Kidney epithelial cell (primary cell): ENCODE measurements around the gene UBASH3A. TPM values are rescaled to one million over a fixed set of nuclear protein-coding genes. Genes with fewer than 3 reads are reported as not detected.
"Not testable (repeated sequence)": the region's sequence is repeated elsewhere in the genome, so short reads cannot be mapped to it uniquely, and the experiment has no call there.

Experiments used
- DNase-seq: peaks from one replicate; pipeline ENCODE4 v3.0.0-alpha.2; 2010; ENCODE audit warnings: low read depth
- H3K27me3 ChIP-seq: 2 replicates; pipeline ENCODE4 v1.6.0; 2011; ENCODE audit warnings: low read length; ENCODE audit not compliant: control insufficient read depth, insufficient read depth
- H3K36me3 ChIP-seq: 2 replicates; pipeline ENCODE4 v1.5.1; 2011; ENCODE audit warnings: low read length; ENCODE audit not compliant: control insufficient read depth, insufficient read depth
- H3K4me3 ChIP-seq: 2 replicates; pipeline ENCODE4 v1.5.1; 2011; ENCODE audit warnings: low read depth, mild to moderate bottlenecking, control low read depth, low read length
- CTCF ChIP-seq: IDR thresholded peaks from 2 replicates; pipeline ENCODE4 v1.5.1; 2011; ENCODE audit warnings: mild to moderate bottlenecking, moderate library complexity, low read length, control low read depth, inconsistent platforms; ENCODE audit not compliant: insufficient read depth, poor library complexity, severe bottlenecking
- total RNA-seq: library from RNA; depleted of rRNA; stranded (reverse); fragments of >200 nt; gene quantifications from 2 replicates; pipeline ENCODE4 v1.2.3, GENCODE V29; 2015

The UBASH3A gene
- total RNA-seq, 1 donor from 2014 or later = not detected

GRCh38 chr21:42405064-42406013, 1.6 kb downstream of the UBASH3A start:
- TF ChIP-seq CTCF = no peak
- DNase-seq = no peak
- Histone ChIP-seq H3K4me3 (no peak overlapping the region), H3K27me3 (no peaks in the 10 kb centered on the region), H3K36me3 (no peaks in the 10 kb centered on the region)

- no peak for TF ChIP-seq CTCF
- DNase-seq = no peak
- no peak overlapping the region for H3K4me3 ChIP-seq
- H3K36me3 ChIP-seq = no peaks in the 10 kb centered on the region
- no peaks in the 10 kb centered on the region for H3K27me3 ChIP-seq
These were observed 2.5 kb downstream of the UBASH3A start for GRCh38 chr21:42406201-42406621.

- Histone ChIP-seq H3K4me3 (no peak overlapping the region), H3K27me3 (no peaks in the 10 kb centered on the region), H3K36me3 (no peaks in the 10 kb centered on the region)
- DNase-seq = no peak
- TF ChIP-seq CTCF = no peak
These were observed 3.2 kb downstream of the UBASH3A start for GRCh38 chr21:42406866-42407265.

- no peak for TF ChIP-seq CTCF
- H3K27me3 ChIP-seq = no peaks in the 10 kb centered on the region
- no peak for DNase-seq
- no peak overlapping the region for H3K4me3 ChIP-seq
- H3K36me3 ChIP-seq = no peaks in the 10 kb centered on the region
These were observed 3.8 kb downstream of the UBASH3A start for GRCh38 chr21:42407476-42407875.

DNA sequence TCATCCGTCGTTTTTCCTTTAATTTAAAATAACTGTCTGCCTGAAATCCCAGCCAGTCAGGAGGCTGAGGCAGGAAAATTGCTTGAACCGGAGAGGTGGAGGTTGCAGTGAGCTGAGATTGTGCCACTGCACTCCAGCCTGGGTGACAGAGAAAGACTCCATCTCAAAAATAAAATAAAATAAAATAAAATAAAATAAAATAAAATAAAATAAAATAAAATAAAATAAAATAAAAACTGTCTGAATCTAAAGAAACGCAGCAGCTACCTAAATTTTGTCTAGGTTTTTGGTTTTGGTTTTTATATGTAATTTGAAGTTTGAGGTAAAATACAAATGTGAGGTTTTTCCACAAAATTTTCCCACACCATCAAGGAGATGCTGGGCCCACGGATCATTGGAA, 5.0 kb downstream of the UBASH3A start:
- H3K4me3 ChIP-seq, DNase-seq, H3K36me3 ChIP-seq, H3K27me3 ChIP-seq: not testable (repeated sequence)

DNA sequence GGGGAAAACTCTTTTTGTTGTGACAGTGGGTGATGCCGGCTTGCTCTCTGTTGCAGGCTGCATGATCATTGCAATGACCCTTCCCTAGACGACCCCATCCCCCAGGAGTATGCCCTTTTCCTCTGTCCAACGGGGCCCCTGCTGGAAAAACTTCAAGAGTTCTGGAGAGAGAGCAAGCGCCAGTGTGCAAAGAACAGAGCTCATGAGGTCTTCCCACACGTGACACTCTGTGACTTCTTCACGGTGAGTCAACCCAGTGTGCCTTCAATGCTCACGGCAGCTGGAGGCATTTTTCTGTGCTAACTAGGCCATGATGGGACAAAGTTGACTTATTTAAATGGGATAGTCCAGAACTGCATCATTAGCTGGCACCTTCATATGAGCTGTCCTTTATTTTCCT, 5.7 kb downstream of the UBASH3A start:
- TF ChIP-seq CTCF = no peak
- no peaks in the 10 kb centered on the region for H3K27me3 ChIP-seq
- DNase-seq = no peak
- H3K4me3 ChIP-seq = no peak overlapping the region
- H3K36me3 ChIP-seq = no peaks in the 10 kb centered on the region
